ENCODE results near the gene SLIT3. TPM values are rescaled to one million over a fixed set of nuclear protein-coding genes. Genes with fewer than 3 reads are reported as not detected.

The SLIT3 gene
- total RNA-seq, 3 donors from 2014 or later, result 30.7 to 103 (median 54.1) TPM

DNA sequence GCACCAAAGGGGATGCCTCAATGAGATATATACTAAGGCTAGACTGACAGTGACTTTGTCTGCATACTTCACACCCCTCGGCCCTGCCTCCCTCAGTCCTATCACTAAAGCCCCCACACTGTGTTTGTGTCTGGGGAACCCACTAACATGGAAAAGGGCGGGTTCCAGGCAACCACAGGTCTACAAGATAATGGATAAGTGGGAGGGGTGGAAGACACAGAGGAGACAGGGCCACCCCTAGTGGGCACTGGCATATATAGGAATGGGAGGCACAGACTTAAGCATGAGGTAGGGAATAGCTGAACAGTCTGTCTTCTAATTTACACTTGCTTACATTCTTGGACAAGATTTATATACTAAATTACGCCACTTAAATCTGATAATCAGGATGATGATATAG is 74.0 kb downstream of the SLIT3 start:
- Histone ChIP-seq H3K27me3 (no peaks in the 10 kb centered on the region), H3K9me3 (no peaks in the 10 kb centered on the region), H3K4me1 (no peaks in the 10 kb centered on the region), H3K27ac (no peak overlapping the region), H3K36me3 (no peaks in the 10 kb centered on the region), H3K4me3 (no peak overlapping the region)
- no peak for TF ChIP-seq POLR2AphosphoS5 (IDR thresholded peaks at IDR 0.05)
- no peak for TF ChIP-seq POLR2A (IDR thresholded peaks at IDR 0.05)
- TF ChIP-seq, protein P1, sequence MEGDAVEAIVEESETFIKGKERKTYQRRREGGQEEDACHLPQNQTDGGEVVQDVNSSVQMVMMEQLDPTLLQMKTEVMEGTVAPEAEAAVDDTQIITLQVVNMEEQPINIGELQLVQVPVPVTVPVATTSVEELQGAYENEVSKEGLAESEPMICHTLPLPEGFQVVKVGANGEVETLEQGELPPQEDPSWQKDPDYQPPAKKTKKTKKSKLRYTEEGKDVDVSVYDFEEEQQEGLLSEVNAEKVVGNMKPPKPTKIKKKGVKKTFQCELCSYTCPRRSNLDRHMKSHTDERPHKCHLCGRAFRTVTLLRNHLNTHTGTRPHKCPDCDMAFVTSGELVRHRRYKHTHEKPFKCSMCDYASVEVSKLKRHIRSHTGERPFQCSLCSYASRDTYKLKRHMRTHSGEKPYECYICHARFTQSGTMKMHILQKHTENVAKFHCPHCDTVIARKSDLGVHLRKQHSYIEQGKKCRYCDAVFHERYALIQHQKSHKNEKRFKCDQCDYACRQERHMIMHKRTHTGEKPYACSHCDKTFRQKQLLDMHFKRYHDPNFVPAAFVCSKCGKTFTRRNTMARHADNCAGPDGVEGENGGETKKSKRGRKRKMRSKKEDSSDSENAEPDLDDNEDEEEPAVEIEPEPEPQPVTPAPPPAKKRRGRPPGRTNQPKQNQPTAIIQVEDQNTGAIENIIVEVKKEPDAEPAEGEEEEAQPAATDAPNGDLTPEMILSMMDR (IDR thresholded peaks at IDR 0.05), result no peak
- DNase-seq (ENCODE audit: low spot score in 2 of 2), result no peak
- intact Hi-C loops (cut with DNase I; ENCODE audit: low total_unique reads), result no loop called here

DNA sequence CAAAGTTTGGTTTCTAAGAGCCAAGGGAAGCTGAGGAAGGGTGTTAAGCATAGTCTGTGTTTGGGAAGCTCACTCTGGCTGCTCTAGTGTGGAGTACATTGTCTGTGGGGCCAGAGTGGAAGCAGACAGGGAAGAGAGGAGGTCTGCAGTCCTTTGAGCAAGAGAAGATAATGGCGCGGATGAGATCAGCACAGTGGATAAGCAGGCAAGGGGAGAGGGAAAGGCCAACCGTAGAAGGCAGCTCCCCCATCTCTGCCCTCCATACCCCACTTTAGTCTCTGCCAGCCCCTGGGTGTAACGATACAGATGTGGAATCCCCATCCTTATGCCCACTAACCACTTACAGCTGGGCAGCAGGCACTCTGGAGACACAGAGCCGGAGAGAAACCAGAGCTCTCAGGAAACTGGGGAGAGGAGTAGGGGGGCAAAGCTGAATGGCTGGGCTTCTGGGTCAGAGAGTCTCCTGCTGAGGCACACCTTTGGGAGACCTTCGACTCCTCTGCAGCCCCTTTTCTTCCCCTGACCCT is 75.0 kb downstream of the SLIT3 start:
- H3K9me3 ChIP-seq, result no peaks in the 10 kb centered on the region
- H3K4me3 ChIP-seq, result no peak overlapping the region
- DNase-seq (ENCODE audit: low spot score in 2 of 2), result no peak
- H3K4me1 ChIP-seq, result no peaks in the 10 kb centered on the region
- no peaks in the 10 kb centered on the region for H3K36me3 ChIP-seq
- H3K27ac ChIP-seq, result no peak overlapping the region
- intact Hi-C loops (cut with DNase I; ENCODE audit: low total_unique reads), result no loop called here
- TF ChIP-seq POLR2AphosphoS5 (IDR thresholded peaks at IDR 0.05) (no peak), POLR2A (IDR thresholded peaks at IDR 0.05) (no peak)
- TF ChIP-seq, protein P1 (IDR thresholded peaks at IDR 0.05), result no peak
- no peaks in the 10 kb centered on the region for H3K27me3 ChIP-seq

DNA sequence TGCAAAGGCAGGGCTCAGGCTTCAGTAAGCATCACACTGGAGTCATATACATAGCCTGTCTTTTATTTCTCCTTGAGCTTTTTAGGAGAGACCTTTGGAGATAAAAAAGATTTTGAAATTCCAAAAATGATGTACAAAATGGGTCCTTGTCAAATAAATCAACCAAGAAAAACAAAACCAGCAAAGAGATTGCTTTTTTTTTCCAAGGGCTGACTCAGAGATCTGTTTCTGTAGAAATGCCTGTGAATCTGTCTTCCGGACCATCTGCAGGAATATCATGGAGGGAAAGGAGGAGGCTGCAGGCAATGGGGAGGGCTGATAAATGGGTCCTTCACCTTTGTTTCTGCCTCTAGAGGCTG is 77.4 kb downstream of the SLIT3 start:
- no peak for TF ChIP-seq POLR2AphosphoS5 (IDR thresholded peaks at IDR 0.05)
- TF ChIP-seq POLR2A (IDR thresholded peaks at IDR 0.05), result no peak
- TF ChIP-seq, protein P1 (IDR thresholded peaks at IDR 0.05), result no peak
- Histone ChIP-seq H3K27me3 (no peaks in the 10 kb centered on the region), H3K4me3 (no peak overlapping the region), H3K36me3 (no peaks in the 10 kb centered on the region), H3K4me1 (peaks cover 0 to under 1% of the 10 kb centered on the region in 2 donors), H3K27ac (no peak overlapping the region), H3K9me3 (no peaks in the 10 kb centered on the region)
- intact Hi-C loops (cut with DNase I; ENCODE audit: low total_unique reads), result no loop called here
- no peak for DNase-seq (ENCODE audit: low spot score in 2 of 2)

DNA sequence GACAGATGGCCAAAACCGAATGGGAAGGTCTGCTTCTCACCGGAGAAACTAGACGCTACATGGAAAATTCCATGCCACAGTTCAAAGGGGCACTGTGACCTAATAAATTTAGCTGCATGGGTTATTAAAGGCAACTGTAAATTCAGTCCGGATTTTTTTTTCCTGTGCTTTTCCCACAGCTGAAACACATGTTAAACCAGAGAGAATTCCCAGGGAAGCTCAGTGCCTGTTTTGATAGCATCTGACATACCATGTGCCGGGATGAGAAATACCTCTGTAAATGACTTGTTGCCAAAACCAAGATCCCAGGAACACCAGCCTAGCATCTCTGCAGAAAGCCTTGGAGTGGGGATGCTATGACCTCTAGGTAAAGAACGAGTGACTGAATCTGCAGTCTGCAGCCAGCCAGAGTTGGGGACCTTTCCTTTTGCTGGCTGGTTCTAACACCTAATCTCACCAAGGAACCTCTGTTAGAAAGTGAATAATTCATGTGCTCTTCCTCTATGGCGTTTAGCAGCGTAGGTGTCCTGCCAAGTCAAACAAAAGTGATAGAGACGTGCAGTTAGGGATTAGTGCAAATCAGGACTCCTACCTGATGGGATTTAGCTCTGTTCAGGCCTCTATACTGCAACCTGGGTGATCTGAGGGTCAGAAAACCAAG is 77.9 kb downstream of the SLIT3 start:
- DNase-seq (ENCODE audit: low spot score in 2 of 2), result no peak
- intact Hi-C loops (cut with DNase I; ENCODE audit: low total_unique reads), result no loop called here
- H3K27me3 ChIP-seq, result no peaks in the 10 kb centered on the region
- H3K9me3 ChIP-seq, result no peaks in the 10 kb centered on the region
- no peak overlapping the region for H3K4me3 ChIP-seq
- H3K27ac ChIP-seq, result no peak overlapping the region
- TF ChIP-seq, protein P1 (IDR thresholded peaks at IDR 0.05), result no peak
- TF ChIP-seq POLR2AphosphoS5 (IDR thresholded peaks at IDR 0.05) (no peak), POLR2A (IDR thresholded peaks at IDR 0.05) (no peak)
- H3K36me3 ChIP-seq, result no peaks in the 10 kb centered on the region
- peaks cover 0 to 5% of the 10 kb centered on the region in 2 donors for H3K4me1 ChIP-seq

DNA sequence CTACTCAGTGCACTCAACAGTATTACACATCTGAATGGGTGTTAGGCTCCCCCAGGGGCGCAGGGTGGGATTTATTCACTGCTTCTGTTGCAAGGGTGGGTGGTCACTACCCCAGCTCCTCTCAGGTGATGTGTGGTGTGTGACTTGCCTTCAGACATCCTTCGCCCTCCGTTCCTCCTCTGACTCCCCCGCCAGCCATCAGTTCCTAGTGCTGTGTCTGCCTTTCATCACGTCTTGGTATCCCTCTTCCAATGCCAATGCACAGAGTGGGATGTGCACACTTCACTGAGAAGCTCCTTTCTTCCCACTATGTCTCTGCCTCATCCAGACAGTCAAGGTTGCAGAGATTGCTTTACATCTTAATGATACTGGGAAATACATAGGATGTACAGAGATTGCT is 79.4 kb downstream of the SLIT3 start:
- Histone ChIP-seq H3K27me3 (no peaks in the 10 kb centered on the region), H3K9me3 (no peaks in the 10 kb centered on the region), H3K27ac (no peak overlapping the region), H3K4me1 (peaks cover 0 to 5% of the 10 kb centered on the region in 2 donors), H3K4me3 (no peak overlapping the region), H3K36me3 (no peaks in the 10 kb centered on the region)
- intact Hi-C loops (cut with DNase I; ENCODE audit: low total_unique reads), result no loop called here
- no peak for DNase-seq (ENCODE audit: low spot score in 2 of 2)
- TF ChIP-seq, protein P1 (IDR thresholded peaks at IDR 0.05), result no peak
- TF ChIP-seq POLR2AphosphoS5 (IDR thresholded peaks at IDR 0.05), result no peak
- TF ChIP-seq POLR2A (IDR thresholded peaks at IDR 0.05), result no peak

All from breast epithelium (tissue), 4 donors.